Hypothalamus (tissue), 51 donors: ENCODE data around the gene PTPN7.
A peak's percentile ranks its signal among the peaks of the same experiment; 100 is the strongest.
"Not testable (repeated sequence)": the region's sequence is repeated elsewhere in the genome, so short reads cannot be mapped to it uniquely, and the experiment has no call there.

Source experiments
- DNase-seq, 51 donors: peaks; one replicate each; lab custom pipeline; 2025; lab: John Stamatoyannopoulos, UW

The PTPN7 gene

DNA sequence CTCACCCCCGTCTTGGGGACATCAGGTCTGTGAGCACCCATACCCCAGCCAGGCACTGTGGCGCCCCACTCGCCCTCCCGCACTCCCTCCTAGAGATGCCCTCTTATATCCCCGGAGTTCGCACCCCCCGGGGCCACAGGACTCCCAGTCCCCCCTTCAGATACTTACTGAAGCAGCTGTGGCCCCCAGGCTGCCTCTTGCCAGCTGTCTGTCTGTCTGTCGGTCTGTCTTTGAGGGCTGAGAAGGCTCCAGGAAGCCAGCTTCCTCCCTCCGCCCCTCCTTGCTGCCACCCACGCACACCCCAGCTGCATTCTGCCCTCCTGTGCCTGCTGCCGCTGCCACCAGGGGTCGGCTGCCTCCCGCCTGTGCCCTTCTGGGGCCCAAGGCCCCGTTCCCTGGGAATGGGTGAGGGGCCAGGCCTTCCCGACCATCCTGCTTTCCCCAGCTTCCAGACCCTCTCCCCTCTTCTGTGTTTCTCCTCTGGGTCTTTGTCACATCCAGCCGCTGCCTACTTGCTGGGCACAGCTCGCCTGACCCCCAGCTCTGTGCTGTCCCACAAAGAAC, at the start of gene PTPN7:
TSS of gene PTPN7 (minus strand) at position 226 of the 564 bp plus-strand sequence. CDS start 1,200 bp downstream, outside the sequence.
- no peak for DNase-seq

DNA sequence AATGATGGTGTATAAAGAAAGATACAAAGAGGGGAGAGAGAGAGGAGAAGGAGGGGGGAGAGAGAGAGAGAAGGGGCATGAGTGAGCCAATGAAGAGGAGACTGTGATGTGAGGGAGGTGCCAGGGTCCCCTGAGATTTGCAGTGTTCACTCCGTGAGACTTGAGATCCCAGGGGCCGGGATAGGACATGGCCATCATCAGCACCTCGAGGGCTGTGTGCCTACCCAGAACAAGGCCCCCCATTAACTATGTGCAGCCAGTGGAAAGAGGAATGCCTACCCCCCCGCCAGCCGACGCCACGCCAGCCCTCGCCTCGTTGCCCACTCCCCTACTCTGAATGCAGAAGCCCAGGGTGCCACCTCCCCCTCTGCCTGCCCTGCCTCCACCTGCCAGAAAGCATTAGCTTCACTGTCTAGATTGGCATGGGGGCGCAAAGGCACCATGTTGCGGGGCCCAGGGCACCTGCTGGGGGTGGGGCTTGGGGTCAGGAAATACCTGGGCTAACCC, 48.0 kb upstream of the PTPN7 start:
- no peak for DNase-seq

DNA sequence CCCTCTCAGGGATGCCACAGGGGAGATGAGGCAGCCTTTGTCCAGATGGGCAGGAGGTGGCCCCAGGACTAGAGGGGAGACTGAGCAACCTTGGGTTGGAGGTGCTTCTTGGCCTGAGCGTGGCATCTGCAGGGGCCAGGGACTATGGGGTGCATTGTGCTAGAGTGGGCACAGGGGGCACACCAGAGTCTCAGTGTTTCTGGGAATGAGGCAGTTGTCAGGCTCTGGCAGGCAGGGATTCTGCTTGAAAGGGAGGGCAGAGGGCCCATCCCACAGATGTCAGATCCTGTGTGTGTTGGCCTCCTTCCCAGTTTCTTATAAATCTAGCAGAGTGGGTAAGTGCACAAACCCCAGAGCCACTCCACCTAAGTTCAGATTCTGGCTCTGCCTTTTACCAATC, 46.9 kb upstream of the PTPN7 start:
- no peak for DNase-seq

DNA sequence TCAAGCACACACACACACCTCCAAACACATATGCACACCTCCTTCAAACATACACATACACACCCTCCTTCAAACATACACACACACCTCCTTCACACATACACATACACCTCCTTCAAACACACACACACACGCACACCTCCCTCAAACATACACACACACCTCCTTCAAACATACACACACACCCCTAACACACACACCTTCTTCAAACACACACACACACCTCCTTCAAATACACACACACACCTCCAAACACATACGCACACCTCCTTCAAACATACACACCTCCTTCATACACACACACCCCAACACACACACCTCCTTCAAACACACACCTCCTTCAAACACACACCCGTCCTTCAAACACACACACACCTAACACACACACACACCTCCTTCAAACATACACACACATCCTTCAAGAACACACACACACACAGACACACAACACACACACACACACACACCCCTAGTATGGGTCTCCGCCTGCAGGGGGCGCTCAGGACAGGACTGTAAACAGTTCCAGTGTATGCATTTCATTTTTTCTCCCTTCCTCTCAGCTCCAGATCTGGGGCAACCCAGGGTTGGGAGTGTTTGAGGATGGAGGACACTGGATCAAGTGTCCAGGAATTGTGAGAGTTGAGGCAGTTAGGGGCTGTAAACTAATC, 45.3 kb upstream of the PTPN7 start:
- no peak for DNase-seq

DNA sequence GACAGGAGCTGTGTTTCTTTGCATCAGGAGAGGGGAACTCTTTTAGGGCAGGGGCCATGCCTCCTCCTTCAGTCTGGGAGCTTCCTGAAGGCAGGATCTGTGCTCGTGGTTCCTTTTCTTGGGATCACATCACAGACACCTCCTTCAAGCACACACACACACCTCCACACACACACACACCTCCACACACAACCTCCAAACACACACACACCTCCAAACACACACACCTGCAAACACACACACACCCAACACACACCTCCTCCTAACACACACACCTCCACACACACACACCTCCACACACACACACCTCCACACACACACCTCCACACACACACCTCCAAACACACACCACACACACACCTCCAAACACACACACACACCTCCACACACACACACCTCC, 43.7 kb upstream of the PTPN7 start:
- no peak for DNase-seq

DNA sequence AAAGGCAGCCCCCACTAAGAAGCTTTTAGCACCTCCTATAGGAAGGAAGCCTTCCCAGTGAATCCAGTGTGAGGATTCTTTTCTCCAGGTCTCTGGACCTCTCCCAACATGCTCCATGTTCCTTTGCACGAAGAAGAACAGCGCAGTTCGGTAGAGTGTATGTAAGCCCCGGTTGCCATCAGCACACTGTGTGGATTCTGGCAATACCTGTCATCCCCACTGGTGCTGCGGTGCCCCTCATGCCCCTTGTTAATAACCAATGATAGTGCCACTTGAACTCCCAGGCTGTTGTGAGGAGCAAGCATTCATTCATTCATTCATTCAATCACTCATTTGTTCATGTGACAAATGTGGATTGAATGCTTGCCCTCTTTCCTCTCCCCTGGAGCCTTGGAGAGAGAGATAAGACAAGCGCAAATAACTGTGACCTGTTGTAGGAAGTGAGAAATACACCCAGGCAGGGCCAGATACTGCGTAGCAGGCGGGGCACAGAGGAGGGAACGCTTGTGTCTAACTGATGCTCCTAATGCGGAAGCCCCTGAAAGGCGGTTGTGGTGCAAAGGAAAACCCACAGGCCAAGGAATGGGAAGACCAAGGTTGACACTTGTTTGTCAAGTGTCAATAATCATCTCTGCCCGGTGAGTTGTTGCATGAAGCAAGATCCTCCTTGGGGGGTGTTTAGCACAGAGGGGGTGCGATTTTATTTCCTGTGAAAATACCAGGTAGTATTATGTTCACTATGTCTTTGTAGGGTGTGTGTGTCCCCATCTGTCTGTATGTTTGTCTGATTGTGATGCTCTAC, 43.0 kb upstream of the PTPN7 start:
- no peak for DNase-seq

DNA sequence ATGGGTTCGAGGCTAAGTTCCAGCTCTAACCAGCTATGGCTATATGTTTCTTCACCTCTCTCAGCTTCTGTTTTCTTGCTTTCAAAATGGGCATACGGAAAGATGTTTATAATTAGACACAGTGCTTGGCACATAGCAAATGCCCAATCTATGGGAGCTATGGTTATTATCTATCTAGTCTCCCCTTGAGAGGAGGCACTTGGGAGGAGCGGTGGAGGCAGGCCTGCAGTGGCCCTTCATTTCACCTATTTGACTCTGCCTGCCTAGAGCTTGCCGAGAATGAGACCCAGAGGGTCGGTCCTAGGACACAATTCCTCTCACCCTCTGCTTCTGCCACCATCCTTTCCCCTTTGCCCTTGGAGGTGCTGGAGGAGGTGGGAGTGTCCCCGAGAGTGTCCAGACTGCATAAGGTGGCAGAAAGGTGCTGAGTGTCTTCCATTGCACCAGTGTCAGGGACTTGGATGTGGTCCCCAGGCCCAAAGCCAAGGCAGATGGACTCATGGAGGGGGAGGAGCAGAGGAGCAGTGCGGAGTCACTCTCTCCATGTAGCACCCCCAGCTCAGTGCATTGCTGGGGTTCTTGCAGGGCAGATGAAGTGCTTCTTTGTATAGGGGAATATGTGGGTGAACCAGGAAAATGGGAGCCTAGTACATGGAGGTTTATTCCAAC, 42.2 kb upstream of the PTPN7 start:
- no peak for DNase-seq

DNA sequence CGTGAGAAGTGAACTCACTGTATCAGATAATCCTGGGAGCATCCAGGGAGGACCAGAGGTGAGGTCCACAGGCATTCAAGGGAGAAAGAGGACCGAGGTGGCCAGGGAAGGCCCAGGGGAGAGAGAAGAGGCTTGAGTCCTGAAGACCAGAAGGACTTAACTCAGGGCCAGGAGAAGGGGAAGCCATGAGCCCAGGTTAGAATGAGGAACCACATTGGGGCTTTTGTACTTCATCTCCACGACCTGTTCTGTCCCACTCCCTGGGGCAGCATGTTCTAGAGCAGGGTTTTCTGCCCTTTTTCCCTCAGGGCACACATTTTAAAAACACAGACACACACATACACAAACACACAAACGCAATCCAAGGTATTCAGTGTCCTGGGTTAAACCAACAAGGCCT, 41.6 kb upstream of the PTPN7 start:
- DNase-seq = no peak

DNA sequence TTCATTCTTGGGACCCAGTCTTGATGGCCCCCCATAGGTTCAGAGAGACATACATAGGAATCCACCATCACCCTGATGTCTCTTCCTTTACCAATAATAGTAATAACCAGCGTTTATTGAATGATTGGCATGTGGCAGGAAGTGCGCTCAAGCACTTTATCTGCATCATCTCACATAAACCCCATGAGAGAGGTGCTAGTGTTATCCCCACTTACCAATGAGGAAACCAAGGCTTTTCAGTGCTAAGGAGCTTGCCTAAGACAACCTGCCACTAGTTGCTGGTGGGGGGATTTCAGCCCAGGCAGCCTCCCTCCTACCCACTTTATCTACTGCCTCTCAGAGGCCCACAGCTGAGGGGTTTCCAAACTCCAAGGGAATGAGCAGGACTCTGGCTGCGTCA, 40.9 kb upstream of the PTPN7 start:
- no peak for DNase-seq

DNA sequence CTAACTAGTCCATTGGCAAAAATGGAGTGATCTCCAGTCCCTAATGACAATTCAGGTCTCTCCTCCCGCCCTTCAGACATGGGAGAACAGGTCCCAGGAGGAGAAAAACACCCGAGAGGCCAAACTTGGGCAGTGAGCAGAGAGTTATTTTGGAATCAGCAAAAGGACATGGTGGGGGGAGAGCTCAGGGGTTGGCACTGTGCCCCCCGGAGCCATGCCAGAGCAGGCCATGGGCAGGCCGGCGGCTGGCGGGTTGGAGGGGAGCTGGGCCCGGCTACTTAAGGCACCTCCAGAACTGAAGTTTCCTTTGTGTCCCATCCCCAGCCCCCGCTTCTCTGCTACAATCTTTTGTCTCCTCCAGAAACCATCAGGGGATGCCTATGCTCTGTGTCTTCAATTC, 40.3 kb upstream of the PTPN7 start:
- DNase-seq = peak in 29 of 51 donors; percentile 6 to 67 (median 33)

DNA sequence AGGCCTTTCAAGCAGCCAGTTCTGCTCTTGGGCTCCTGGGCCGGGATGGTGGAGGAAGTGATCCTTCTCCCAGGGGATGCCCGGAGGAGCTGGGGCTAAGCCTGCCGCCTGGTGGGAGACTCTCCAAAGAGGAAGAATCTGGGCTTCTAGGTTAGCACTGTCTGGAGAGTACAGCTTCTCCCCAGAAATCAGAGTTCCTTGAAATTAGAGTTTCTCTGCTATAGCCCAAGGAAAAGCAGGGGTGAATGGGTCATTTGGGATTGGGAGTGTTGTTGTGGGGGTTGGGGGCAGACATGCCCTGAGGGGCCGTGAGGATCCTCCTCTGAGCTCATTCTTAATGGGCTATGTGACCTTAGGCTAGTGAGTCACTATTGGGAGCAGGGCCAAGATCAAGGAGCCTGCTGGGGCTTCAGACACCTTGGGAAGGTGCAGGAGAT, 39.7 kb upstream of the PTPN7 start:
- DNase-seq = no peak

DNA sequence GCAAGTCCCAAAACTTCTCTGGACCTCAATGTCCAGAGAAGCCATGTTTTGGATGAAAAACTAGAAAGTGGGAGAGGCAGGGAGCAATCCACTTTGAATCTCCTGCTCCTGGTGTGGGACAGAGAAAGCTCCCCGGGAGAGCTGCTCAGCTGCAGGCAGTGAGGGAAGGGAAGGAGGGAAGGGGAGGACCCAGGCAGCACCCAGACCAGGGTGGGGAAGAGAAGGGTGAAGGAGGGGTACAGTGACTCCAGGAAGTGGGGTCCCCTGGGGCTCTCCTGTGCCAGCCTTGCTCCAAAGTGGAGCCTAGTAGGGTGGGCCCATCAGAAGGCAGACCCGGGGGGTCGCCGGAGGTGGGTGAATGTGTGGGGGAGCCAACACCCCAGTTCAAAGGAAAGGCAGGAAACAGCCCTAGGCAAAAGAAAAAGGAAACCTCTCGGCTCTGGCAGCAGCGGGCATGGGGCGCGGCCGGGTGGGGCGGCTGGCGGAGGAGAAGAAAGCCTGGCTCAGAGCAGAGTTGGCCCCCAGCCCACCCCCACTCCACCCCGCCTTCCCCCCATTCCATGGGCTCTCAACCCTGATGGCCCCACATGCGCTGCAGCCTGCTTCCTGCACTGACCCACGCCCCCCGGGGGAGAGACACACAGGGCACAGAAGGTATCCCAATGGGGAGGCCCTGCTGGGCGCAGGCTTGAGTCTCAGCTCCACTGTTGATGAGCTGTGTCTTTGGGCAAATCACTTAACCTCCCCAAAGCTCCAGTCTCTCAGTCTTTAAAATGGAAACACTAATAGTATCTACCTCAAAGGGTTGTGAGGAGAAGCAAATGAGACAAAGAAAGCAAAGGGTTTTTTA, 38.9 kb upstream of the PTPN7 start:
- no peak for DNase-seq

DNA sequence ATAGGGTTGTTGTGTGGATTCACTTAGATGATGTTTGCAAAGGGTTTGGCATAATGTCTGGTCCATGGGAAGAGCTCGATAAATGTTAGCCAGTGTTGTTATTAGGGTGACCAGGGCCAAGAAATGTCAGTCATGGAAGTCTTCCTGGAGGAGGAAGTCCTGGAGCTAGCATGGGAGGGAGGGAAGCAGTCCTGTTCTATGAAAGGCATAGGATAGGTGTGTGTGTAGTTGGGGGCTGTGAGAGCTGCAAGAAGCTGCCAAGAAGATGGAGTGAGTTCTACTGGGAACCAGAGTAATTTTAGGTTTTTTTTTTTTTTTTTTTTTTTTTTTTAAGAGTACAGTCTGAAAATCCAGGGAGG, 37.9 kb upstream of the PTPN7 start:
- no peak for DNase-seq

DNA sequence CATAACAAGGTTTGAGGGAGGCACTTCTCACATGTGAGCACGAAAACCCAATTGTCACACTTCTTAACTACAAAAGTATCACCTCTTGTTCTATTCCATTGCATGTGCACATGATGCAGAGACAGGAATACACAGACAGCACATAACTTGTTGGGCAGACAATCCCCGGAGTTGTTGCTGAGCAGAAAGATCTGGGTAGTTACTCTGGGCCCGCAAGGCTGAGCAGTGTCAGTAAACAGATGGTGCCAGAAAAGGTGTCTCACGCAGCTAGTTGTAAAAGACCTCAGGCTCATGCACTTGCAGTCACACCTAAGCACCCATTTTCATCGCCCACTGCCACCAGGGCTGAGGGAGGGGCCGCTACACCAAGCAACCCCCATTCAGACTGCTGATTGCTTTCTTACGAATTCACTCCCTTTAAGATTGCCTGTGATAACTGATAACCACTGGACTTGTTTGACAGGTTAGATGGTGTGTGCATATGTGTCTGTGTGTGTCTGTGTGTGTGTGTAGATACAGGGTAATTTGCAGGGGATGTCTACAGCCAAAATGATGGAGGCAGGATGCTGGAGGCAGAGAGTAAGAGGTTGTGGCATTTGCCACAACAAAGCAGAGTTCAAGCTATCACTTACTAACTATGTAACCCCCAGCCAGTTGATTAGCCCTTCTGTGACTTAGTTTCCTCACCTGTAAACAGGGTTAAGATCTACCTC, 37.4 kb upstream of the PTPN7 start:
- no peak for DNase-seq

DNA sequence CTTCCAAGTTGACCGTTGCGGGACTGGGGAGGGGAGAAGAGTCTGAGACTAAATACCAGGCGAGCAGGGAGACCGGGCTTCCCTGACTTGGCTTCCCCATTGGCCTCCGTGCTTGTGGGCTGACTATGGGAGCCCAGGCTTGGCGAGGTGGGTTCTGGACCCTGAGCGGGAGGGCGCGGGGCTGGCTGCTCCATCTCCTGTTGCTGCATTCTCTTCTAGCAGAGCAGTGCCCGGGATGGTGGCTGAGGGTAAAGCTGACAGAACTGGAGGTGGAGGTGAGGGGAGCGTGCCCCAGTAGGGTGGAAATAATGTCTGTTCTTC, 33.9 kb upstream of the PTPN7 start:
- DNase-seq = no peak

DNA sequence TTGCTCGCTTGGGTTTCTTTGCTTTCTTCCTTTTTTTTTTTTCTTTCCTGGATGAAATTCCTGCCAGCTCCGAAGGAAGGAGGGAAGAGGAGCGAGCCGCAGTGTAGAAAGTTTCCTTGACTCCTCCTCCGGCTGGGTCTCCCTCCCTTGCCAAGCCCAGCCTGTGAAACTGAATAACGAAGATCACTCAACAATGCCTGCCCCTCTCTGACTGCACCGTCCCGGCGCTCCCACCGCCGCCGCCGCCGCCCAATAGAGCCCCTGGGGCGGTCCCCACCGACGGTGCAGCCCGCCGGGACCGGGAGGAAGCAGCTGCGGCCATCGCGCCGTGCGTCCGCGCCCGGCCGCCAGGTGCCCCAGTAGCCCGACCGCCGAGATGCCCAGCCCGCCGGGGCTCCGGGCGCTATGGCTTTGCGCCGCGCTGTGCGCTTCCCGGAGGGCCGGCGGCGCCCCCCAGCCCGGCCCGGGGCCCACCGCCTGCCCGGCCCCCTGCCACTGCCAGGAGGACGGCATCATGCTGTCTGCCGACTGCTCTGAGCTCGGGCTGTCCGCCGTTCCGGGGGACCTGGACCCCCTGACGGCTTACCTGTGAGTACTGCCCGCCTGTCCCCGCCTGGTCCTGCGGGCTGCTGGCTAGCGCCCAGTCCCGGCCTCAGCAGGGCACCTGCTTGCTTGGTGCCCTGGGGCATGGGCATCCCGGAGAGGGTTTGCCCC, 33.4 kb upstream of the PTPN7 start, which contains the start of gene LGR6:
TSS of gene LGR6 (plus strand) at position 186 of the 714 bp plus-strand sequence. CDS start at position 377, 191 bp downstream.
- no peak for DNase-seq

DNA sequence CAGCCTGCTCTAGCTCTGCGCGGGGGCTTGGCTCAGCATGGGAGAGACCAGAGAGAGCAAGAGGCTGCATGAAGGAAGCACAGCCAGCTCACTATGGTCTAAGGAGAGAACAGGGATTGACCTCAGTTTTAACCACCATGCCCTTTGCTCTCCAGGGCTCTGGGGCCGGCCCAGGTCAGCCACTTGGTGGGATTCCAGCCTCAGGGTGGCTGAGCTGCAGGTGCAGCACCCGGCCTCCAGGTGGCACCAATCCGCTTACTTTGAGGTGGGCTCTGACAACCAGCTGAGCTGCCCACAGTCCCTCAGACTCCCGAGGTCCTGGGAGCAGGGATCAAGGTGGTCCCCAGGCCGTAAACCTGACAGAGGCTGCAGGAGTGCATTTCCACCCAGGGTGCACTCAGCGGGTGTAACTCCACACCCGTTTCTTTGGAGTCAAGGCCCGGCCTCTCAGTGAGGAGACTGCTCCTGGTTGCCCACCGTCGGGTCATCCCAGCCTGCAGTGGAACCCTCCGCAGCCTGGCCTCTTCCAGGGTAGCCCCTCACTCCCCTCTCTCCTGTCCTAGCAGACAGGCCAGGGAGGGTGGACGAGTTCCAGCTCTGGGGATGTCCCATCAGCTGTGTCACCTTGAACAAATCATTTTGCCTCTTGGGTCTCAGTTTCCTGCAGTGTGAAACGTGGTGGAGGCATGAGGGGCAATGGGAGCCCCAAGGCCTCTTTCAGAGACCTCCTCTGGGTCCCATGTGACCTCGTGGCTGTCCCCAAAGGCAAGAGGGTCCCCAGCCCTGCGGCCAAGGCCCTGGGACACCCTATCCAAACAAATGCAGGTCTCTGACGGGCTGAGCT, 32.6 kb upstream of the PTPN7 start:
- DNase-seq = peak in 32 of 51 donors; percentile 9 to 55 (median 23)

DNA sequence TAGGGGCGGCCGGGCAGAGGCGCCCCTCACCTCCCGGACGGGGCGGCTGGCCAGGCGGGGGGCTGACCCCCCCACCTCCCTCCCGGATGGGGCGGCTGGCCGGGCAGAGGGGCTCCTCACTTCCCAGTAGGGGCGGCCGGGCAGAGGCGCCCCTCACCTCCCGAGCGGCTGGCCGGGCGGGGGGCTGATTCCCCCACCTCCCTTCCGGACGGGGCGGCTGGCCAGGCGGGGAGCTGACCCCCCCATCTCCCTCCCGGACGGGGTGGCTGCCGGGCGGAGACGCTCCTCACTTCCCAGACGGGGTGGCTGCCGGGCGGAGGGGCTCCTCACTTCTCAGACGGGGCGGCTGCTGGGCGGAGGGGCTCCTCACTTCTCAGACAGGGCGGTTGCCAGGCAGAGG, 31.0 kb upstream of the PTPN7 start:
- DNase-seq = not testable (repeated sequence)
